HG03342 (cell line): ENCODE results near the gene ENPP7.

ENCODE experiments used
- ATAC-seq: cut with Tn5 transposase; IDR thresholded peaks from one replicate; pipeline ENCODE4 v1.9.1; 2021; ENCODE audit warnings: mild to moderate bottlenecking, moderate library complexity; ENCODE audit not compliant: unreplicated experiment

The ENPP7 gene

GRCh38 chr17:79730769-79731483, at the start of gene ENPP7:
TSS of gene ENPP7 (plus strand) at chr17:79730943. CDS start at chr17:79731140, 197 bp downstream.
- no peak for ATAC-seq

GRCh38 chr17:79681101-79681621, 49.6 kb upstream of the ENPP7 start:
- ATAC-seq: no peak

- ATAC-seq: no peak
Measured at GRCh38 chr17:79681628-79682261, 49.0 kb upstream of the ENPP7 start.

- ATAC-seq: no peak
Measured at GRCh38 chr17:79683365-79683764, 47.4 kb upstream of the ENPP7 start.

GRCh38 chr17:79684132-79684985, 46.4 kb upstream of the ENPP7 start:
- ATAC-seq: no peak

GRCh38 chr17:79685121-79685520, 45.6 kb upstream of the ENPP7 start:
- no peak for ATAC-seq

GRCh38 chr17:79686476-79686875, 44.3 kb upstream of the ENPP7 start:
- no peak for ATAC-seq

- no peak for ATAC-seq
Measured at GRCh38 chr17:79690466-79690865, 40.3 kb upstream of the ENPP7 start.

- ATAC-seq: no peak
Measured at GRCh38 chr17:79690988-79691836, 39.5 kb upstream of the ENPP7 start.

GRCh38 chr17:79691931-79692330, 38.8 kb upstream of the ENPP7 start:
- no peak for ATAC-seq

- no peak for ATAC-seq
Measured at GRCh38 chr17:79693419-79693818, 37.3 kb upstream of the ENPP7 start.

- ATAC-seq: no peak
Measured at GRCh38 chr17:79695293-79695790, 35.4 kb upstream of the ENPP7 start.

- no peak for ATAC-seq
Measured at GRCh38 chr17:79695797-79696609, 34.7 kb upstream of the ENPP7 start.

GRCh38 chr17:79696610-79696982, 34.1 kb upstream of the ENPP7 start:
- ATAC-seq: no peak

GRCh38 chr17:79698146-79698846, 32.4 kb upstream of the ENPP7 start:
- no peak for ATAC-seq

GRCh38 chr17:79699386-79700036, 31.2 kb upstream of the ENPP7 start:
- ATAC-seq: no peak

- ATAC-seq: no peak
Measured at GRCh38 chr17:79700592-79700991, 30.2 kb upstream of the ENPP7 start.

- no peak for ATAC-seq
Measured at GRCh38 chr17:79702034-79702433, 28.7 kb upstream of the ENPP7 start.
